Mesenchymal stem cell (in vitro differentiated cells and primary cell): ENCODE data around the gene OMG.

Experiments
- DNase-seq: peaks from one replicate; pipeline ENCODE4 v3.0.0-alpha.2; 2013
- H2AFZ ChIP-seq: one replicate; pipeline ENCODE4 v1.6.1; 2013; ENCODE audit warnings: low read depth, mild to moderate bottlenecking, control low read depth, inconsistent platforms, low read length, moderate library complexity
- H2AK5ac ChIP-seq: 2 replicates; pipeline ENCODE4 v1.6.1; 2013; ENCODE audit warnings: low read length, moderate library complexity, mild to moderate bottlenecking, inconsistent platforms; ENCODE audit not compliant: severe bottlenecking
- H2BK120ac ChIP-seq: one replicate; pipeline ENCODE4 v1.6.1; 2013; ENCODE audit warnings: low read depth, mild to moderate bottlenecking, inconsistent platforms, low read length, moderate library complexity
- H2BK12ac ChIP-seq, 2 experiments: one replicate each; pipeline ENCODE4 v1.6.1; 2013; ENCODE audit warnings: inconsistent platforms in 2 of 2, low read length in 2 of 2, mild to moderate bottlenecking in 2 of 2, moderate library complexity in 2 of 2, control low read depth in 1 of 2
- H2BK15ac ChIP-seq: one replicate; pipeline ENCODE4 v1.6.1; 2013; ENCODE audit warnings: mild to moderate bottlenecking, low read depth, inconsistent platforms; ENCODE audit not compliant: poor library complexity, severe bottlenecking
- H2BK5ac ChIP-seq: 2 replicates; pipeline ENCODE4 v1.6.1; 2013; ENCODE audit warnings: low read depth, mild to moderate bottlenecking, low read length, control low read depth, inconsistent platforms; ENCODE audit not compliant: poor library complexity, severe bottlenecking
- H3K14ac ChIP-seq, 2 experiments: one replicate each; pipeline ENCODE4 v1.6.1; 2013; ENCODE audit warnings: inconsistent platforms in 2 of 2, low read length in 2 of 2, control low read depth in 1 of 2, mild to moderate bottlenecking in 1 of 2, moderate library complexity in 1 of 2
- H3K18ac ChIP-seq, 2 experiments: one replicate each; pipeline ENCODE4 v1.6.1; 2013; ENCODE audit warnings: inconsistent platforms in 2 of 2, low read length in 2 of 2, control low read depth in 1 of 2, low read depth in 1 of 2, mild to moderate bottlenecking in 1 of 2
- H3K23ac ChIP-seq, 2 experiments: one replicate each; pipeline ENCODE4 v1.6.1; 2013; ENCODE audit warnings: inconsistent platforms in 2 of 2, low read length in 2 of 2, mild to moderate bottlenecking in 2 of 2, moderate library complexity in 2 of 2, control low read depth in 1 of 2
- H3K27ac ChIP-seq: 2 replicates; pipeline ENCODE4 v1.5.1; 2013; ENCODE audit warnings: mild to moderate bottlenecking, moderate library complexity, low read length, control low read depth, inconsistent platforms; ENCODE audit not compliant: poor library complexity, severe bottlenecking
- H3K27me3 ChIP-seq, 2 experiments: 2 replicates each; pipeline versions ENCODE4 v1.6.1 to v1.7.0; 2013; ENCODE audit warnings: low read length in 2 of 2, mild to moderate bottlenecking in 2 of 2, moderate library complexity in 2 of 2, control low read depth in 1 of 2, inconsistent platforms in 1 of 2; ENCODE audit not compliant: control insufficient read depth in 1 of 2, insufficient read depth in 1 of 2
- H3K36me3 ChIP-seq, 2 experiments: 2 replicates each; pipeline versions ENCODE4 v1.6.1 to v1.7.0; 2013; ENCODE audit warnings: low read length in 2 of 2, control low read depth in 1 of 2, inconsistent platforms in 1 of 2, low read depth in 1 of 2, mild to moderate bottlenecking in 1 of 2; ENCODE audit not compliant: insufficient read depth in 2 of 2, control insufficient read depth in 1 of 2
- H3K4ac ChIP-seq, 2 experiments: one replicate each; pipeline ENCODE4 v1.6.1; 2013; ENCODE audit warnings: inconsistent platforms in 2 of 2, low read length in 2 of 2, mild to moderate bottlenecking in 2 of 2, moderate library complexity in 2 of 2, control low read depth in 1 of 2, low read depth in 1 of 2
- H3K4me1 ChIP-seq: 2 replicates; pipeline ENCODE4 v1.6.1; 2013; ENCODE audit warnings: low read depth, low read length, control low read depth; ENCODE audit not compliant: control insufficient read depth, insufficient read depth
- H3K4me2 ChIP-seq: 2 replicates; pipeline ENCODE4 v1.6.1; 2013; ENCODE audit warnings: low read length, mild to moderate bottlenecking, inconsistent platforms; ENCODE audit not compliant: poor library complexity, severe bottlenecking
- H3K4me3 ChIP-seq, 2 experiments: 2 replicates each; pipeline versions ENCODE4 v1.5.1 to v1.7.0; 2013; ENCODE audit warnings: low read length in 2 of 2, mild to moderate bottlenecking in 2 of 2, control low read depth in 1 of 2, low read depth in 1 of 2; ENCODE audit not compliant: insufficient read depth in 1 of 2
- H3K79me1 ChIP-seq: replicated peaks from 2 replicates; pipeline ENCODE4 v1.6.1; 2013; ENCODE audit warnings: mild to moderate bottlenecking, control low read depth, low read length, inconsistent platforms; ENCODE audit not compliant: poor library complexity, severe bottlenecking
- H3K9ac ChIP-seq: 2 replicates; pipeline ENCODE4 v1.7.0; 2013; ENCODE audit warnings: mild to moderate bottlenecking, low read length, moderate library complexity
- H3K9me3 ChIP-seq: 2 replicates; pipeline ENCODE4 v1.7.0; 2013; ENCODE audit warnings: mild to moderate bottlenecking, low read length; ENCODE audit not compliant: control insufficient read depth
- H4K8ac ChIP-seq: one replicate; pipeline ENCODE4 v1.6.1; 2013; ENCODE audit warnings: inconsistent platforms, mild to moderate bottlenecking, low read length, moderate library complexity
- H4K91ac ChIP-seq: one replicate; pipeline ENCODE4 v1.6.1; 2013; ENCODE audit warnings: mild to moderate bottlenecking, low read length, inconsistent platforms
- WGBS: methylation state at CpG from one replicate; pipeline ENCODE4 v1.1.7; 2013; ENCODE audit warnings: mixed read lengths; 5-methylcytosine and 5-hydroxymethylcytosine counted together

OMG gene

GRCh38 chr17:31308372-31309334 lies 11.6 kb upstream of the OMG start:
- no peak for DNase-seq
- Histone ChIP-seq H2BK5ac (no peak overlapping the region), H3K4ac (no peak overlapping the region), H4K91ac (no peak overlapping the region), H3K4me3 (no peak overlapping the region), H3K4me1 (no peaks in the 10 kb centered on the region), H3K27ac (no peak overlapping the region), H2AK5ac (no peak overlapping the region), H3K9me3 (no peaks in the 10 kb centered on the region), H2BK12ac (no peak overlapping the region), H3K14ac (no peak overlapping the region), H3K27me3 (no peaks in the 10 kb centered on the region), H3K36me3 (peaks cover 2 to 36% of the 10 kb centered on the region in 2 experiments), H3K18ac (no peak overlapping the region), H2BK15ac (no peak overlapping the region), H3K79me1 (peaks cover 13% of the 10 kb centered on the region), H4K8ac (no peak overlapping the region), H3K9ac (no peak overlapping the region), H3K23ac (no peak overlapping the region), H2AFZ (no peak overlapping the region), H2BK120ac (no peak overlapping the region), H3K4me2 (no peak overlapping the region)
- WGBS = 94% methylated on average over 4 of the region's 5 CpGs

- H2BK15ac ChIP-seq = no peak overlapping the region
- H4K91ac ChIP-seq = no peak overlapping the region
- no peaks in the 10 kb centered on the region for H3K4me1 ChIP-seq
- WGBS = no CpG with 5 or more reads among the region's 1 CpG
- H2BK5ac ChIP-seq = no peak overlapping the region
- DNase-seq = no peak
- no peak overlapping the region for H2AK5ac ChIP-seq
- H3K18ac ChIP-seq = no peak overlapping the region
- H3K36me3 ChIP-seq = peaks cover 2 to 36% of the 10 kb centered on the region in 2 experiments
- H3K4me3 ChIP-seq = no peak overlapping the region
- no peak overlapping the region for H3K4me2 ChIP-seq
- H3K23ac ChIP-seq = no peak overlapping the region
- no peak overlapping the region for H2AFZ ChIP-seq
- H3K9me3 ChIP-seq = no peaks in the 10 kb centered on the region
- H2BK12ac ChIP-seq = no peak overlapping the region
- no peak overlapping the region for H2BK120ac ChIP-seq
- H3K27me3 ChIP-seq = no peaks in the 10 kb centered on the region
- no peak overlapping the region for H3K9ac ChIP-seq
- no peak overlapping the region for H4K8ac ChIP-seq
- no peak overlapping the region for H3K4ac ChIP-seq
- no peak overlapping the region for H3K14ac ChIP-seq
- no peak overlapping the region for H3K27ac ChIP-seq
- H3K79me1 ChIP-seq = peaks cover 13% of the 10 kb centered on the region
Observed at GRCh38 chr17:31307640-31308039, 10.6 kb upstream of the OMG start.

- peaks cover 8% of the 10 kb centered on the region for H3K79me1 ChIP-seq
- H2BK12ac ChIP-seq = no peak overlapping the region
- no peak overlapping the region for H3K4ac ChIP-seq
- no peak overlapping the region for H2AFZ ChIP-seq
- no peak overlapping the region for H2BK5ac ChIP-seq
- H3K4me1 ChIP-seq = no peaks in the 10 kb centered on the region
- no peak overlapping the region for H3K23ac ChIP-seq
- no peak for DNase-seq
- no peak overlapping the region for H3K4me2 ChIP-seq
- no peak overlapping the region for H4K8ac ChIP-seq
- no peak overlapping the region for H2AK5ac ChIP-seq
- peaks cover 3 to 6% of the 10 kb centered on the region in 2 experiments for H3K36me3 ChIP-seq
- no peak overlapping the region for H3K27ac ChIP-seq
- H3K27me3 ChIP-seq = no peaks in the 10 kb centered on the region
- no peak overlapping the region for H3K9ac ChIP-seq
- H3K4me3 ChIP-seq = no peak overlapping the region
- H3K14ac ChIP-seq = no peak overlapping the region
- H3K18ac ChIP-seq = no peak overlapping the region
- no peak overlapping the region for H2BK120ac ChIP-seq
- H4K91ac ChIP-seq = no peak overlapping the region
- no peak overlapping the region for H2BK15ac ChIP-seq
- no peaks in the 10 kb centered on the region for H3K9me3 ChIP-seq
Observed at GRCh38 chr17:31299624-31300023, 2.6 kb upstream of the OMG start.

- H3K79me1 ChIP-seq = peaks cover 2% of the 10 kb centered on the region
- no peak overlapping the region for H2AFZ ChIP-seq
- H3K9ac ChIP-seq = no peak overlapping the region
- no peak overlapping the region for H2BK5ac ChIP-seq
- no peak overlapping the region for H3K18ac ChIP-seq
- no peak overlapping the region for H2BK15ac ChIP-seq
- no peak overlapping the region for H2BK120ac ChIP-seq
- no peak overlapping the region for H3K27ac ChIP-seq
- H4K8ac ChIP-seq = no peak overlapping the region
- no peak overlapping the region for H3K14ac ChIP-seq
- H3K4me1 ChIP-seq = no peaks in the 10 kb centered on the region
- no peak overlapping the region for H4K91ac ChIP-seq
- H3K4ac ChIP-seq = no peak overlapping the region
- no peaks in the 10 kb centered on the region for H3K9me3 ChIP-seq
- no peak overlapping the region for H2BK12ac ChIP-seq
- WGBS = 100% methylated on average over 1 of the region's 2 CpGs
- H3K27me3 ChIP-seq = no peaks in the 10 kb centered on the region
- peaks cover 3 to 6% of the 10 kb centered on the region in 2 experiments for H3K36me3 ChIP-seq
- no peak overlapping the region for H3K4me3 ChIP-seq
- no peak for DNase-seq
- no peak overlapping the region for H3K23ac ChIP-seq
- no peak overlapping the region for H3K4me2 ChIP-seq
- no peak overlapping the region for H2AK5ac ChIP-seq
Observed at GRCh38 chr17:31296142-31296541, 897 bp downstream of the OMG start.
